WERI-Rb-1 (cell line): ENCODE results near the gene TIMM10.
A peak's percentile ranks its signal among the peaks of the same experiment; 100 is the strongest.
"Not testable (repeated sequence)": the region's sequence is repeated elsewhere in the genome, so short reads cannot be mapped to it uniquely, and the experiment has no call there.

Experiments used
- DNase-seq: peaks from one replicate; pipeline ENCODE4 v3.0.0-alpha.2; 2020
- H3K27ac ChIP-seq: fragments of 250-450 bp; sonication (Bioruptor Pico); 2 replicates; pipeline ENCODE4 v1.5.1; 2020; ENCODE audit warnings: mild to moderate bottlenecking, moderate library complexity
- H3K27me3 ChIP-seq: fragments of 250-450 bp; sonication (Bioruptor Pico); 2 replicates; pipeline ENCODE4 v1.5.1; 2021; ENCODE audit warnings: mild to moderate bottlenecking, low read depth, moderate library complexity; ENCODE audit not compliant: insufficient read depth, severe bottlenecking
- H3K36me3 ChIP-seq: fragments of 250-450 bp; sonication (Bioruptor Pico); 2 replicates; pipeline ENCODE4 v1.5.1; 2020; ENCODE audit warnings: mild to moderate bottlenecking, moderate library complexity
- H3K4me3 ChIP-seq: 2 replicates; pipeline ENCODE4 v1.5.1; 2011; ENCODE audit warnings: low read depth, mild to moderate bottlenecking, control low read depth, low read length
- H3K9me3 ChIP-seq: fragments of 250-450 bp; sonication (Bioruptor Pico); 2 replicates; pipeline ENCODE4 v1.5.1; 2021; ENCODE audit warnings: mild to moderate bottlenecking, moderate library complexity; ENCODE audit not compliant: severe bottlenecking
- CTCF ChIP-seq: IDR thresholded peaks from 2 replicates; pipeline ENCODE4 v1.5.1; 2011; ENCODE audit warnings: low read depth, mild to moderate bottlenecking, control low read depth, inconsistent platforms, low read length

The TIMM10 gene

GRCh38 chr11:57539342-57539741 is 8.8 kb upstream of the TIMM10 start:
- Histone ChIP-seq H3K36me3 (no peaks in the 10 kb centered on the region), H3K9me3 (no peaks in the 10 kb centered on the region), H3K27me3 (peaks cover 2% of the 10 kb centered on the region), H3K27ac (no peak overlapping the region), H3K4me3 (no peak overlapping the region)
- no peak for DNase-seq
- TF ChIP-seq CTCF = no peak

GRCh38 chr11:57536947-57537619 is 6.5 kb upstream of the TIMM10 start, which contains the start of gene SMTNL1:
SMTNL1 (plus strand) TSS chr11:57537595; CDS start chr11:57542643, 5,048 bp downstream.
- no peaks in the 10 kb centered on the region for H3K27me3 ChIP-seq
- no peak for DNase-seq
- H3K4me3 ChIP-seq = no peak within 1 kb of the TSS
- no peak within 1 kb of the TSS for H3K27ac ChIP-seq
- no peaks in the 10 kb centered on the region for H3K36me3 ChIP-seq
- no peaks in the 10 kb centered on the region for H3K9me3 ChIP-seq
- TF ChIP-seq CTCF = no peak

GRCh38 chr11:57534449-57534848 is 3.9 kb upstream of the TIMM10 start:
- not testable (repeated sequence) for DNase-seq, H3K36me3 ChIP-seq, H3K4me3 ChIP-seq, H3K9me3 ChIP-seq, H3K27ac ChIP-seq, H3K27me3 ChIP-seq

- peak overlapping the region; percentile 78 for H3K27ac ChIP-seq
- H3K27me3 ChIP-seq = no peaks in the 10 kb centered on the region
- TF ChIP-seq CTCF = no peak
- no peak for DNase-seq
- no peaks in the 10 kb centered on the region for H3K9me3 ChIP-seq
- peaks cover 15% of the 10 kb centered on the region for H3K36me3 ChIP-seq
- peak overlapping the region; percentile 85 for H3K4me3 ChIP-seq
Observed at GRCh38 chr11:57530215-57530595, 349 bp downstream of the TIMM10 start.

- Histone ChIP-seq H3K9me3 (no peaks in the 10 kb centered on the region), H3K36me3 (peaks cover 15% of the 10 kb centered on the region), H3K4me3 (no peak overlapping the region), H3K27me3 (no peaks in the 10 kb centered on the region), H3K27ac (no peak overlapping the region)
- no peak for DNase-seq
- no peak for TF ChIP-seq CTCF
Observed at GRCh38 chr11:57529012-57529411, 1.5 kb downstream of the TIMM10 start.

GRCh38 chr11:57527056-57527631 is 3.4 kb downstream of the TIMM10 start:
- Histone ChIP-seq H3K36me3 (peaks cover 15% of the 10 kb centered on the region), H3K4me3 (no peak overlapping the region), H3K9me3 (no peaks in the 10 kb centered on the region), H3K27ac (no peak overlapping the region), H3K27me3 (no peaks in the 10 kb centered on the region)
- peak; percentile 67 for DNase-seq
- TF ChIP-seq CTCF = peak; percentile 75
